ENCODE data around the gene RGP1. TPM values are rescaled to one million over a fixed set of nuclear protein-coding genes. Genes with fewer than 3 reads are reported as not detected.

RGP1 gene
- total RNA-seq, 1 donor from 2014 or later, result 35.7 TPM

GRCh38 chr9:35753466-35753865 is 4.4 kb downstream of the RGP1 start:
- Mint-ChIP-seq H3K27ac (no peak overlapping the region), H3K36me3 (peaks cover 21% of the 10 kb centered on the region), H3K4me1 (ENCODE audit: unreplicated experiment) (no peaks in the 10 kb centered on the region), H3K4me3 (peak overlapping the region; percentile 21), H3K9me3 (no peaks in the 10 kb centered on the region), H3K27me3 (no peaks in the 10 kb centered on the region)
- TF ChIP-seq, protein P1, sequence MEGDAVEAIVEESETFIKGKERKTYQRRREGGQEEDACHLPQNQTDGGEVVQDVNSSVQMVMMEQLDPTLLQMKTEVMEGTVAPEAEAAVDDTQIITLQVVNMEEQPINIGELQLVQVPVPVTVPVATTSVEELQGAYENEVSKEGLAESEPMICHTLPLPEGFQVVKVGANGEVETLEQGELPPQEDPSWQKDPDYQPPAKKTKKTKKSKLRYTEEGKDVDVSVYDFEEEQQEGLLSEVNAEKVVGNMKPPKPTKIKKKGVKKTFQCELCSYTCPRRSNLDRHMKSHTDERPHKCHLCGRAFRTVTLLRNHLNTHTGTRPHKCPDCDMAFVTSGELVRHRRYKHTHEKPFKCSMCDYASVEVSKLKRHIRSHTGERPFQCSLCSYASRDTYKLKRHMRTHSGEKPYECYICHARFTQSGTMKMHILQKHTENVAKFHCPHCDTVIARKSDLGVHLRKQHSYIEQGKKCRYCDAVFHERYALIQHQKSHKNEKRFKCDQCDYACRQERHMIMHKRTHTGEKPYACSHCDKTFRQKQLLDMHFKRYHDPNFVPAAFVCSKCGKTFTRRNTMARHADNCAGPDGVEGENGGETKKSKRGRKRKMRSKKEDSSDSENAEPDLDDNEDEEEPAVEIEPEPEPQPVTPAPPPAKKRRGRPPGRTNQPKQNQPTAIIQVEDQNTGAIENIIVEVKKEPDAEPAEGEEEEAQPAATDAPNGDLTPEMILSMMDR (conservative IDR thresholded peaks at IDR 0.05), result no peak
- DNase-seq (ENCODE audit: extremely low spot score, unreplicated experiment), result no peak

GRCh38 chr9:35754264-35754663 is 5.2 kb downstream of the RGP1 start, which contains the start of gene MSMP:
TSS of gene MSMP (minus strand) at chr9:35754276. CDS start at chr9:35754129, 147 bp downstream.
- Mint-ChIP-seq H3K4me1 (ENCODE audit: unreplicated experiment) (no peaks in the 10 kb centered on the region), H3K27me3 (no peaks in the 10 kb centered on the region), H3K36me3 (peaks cover 21% of the 10 kb centered on the region), H3K9me3 (no peaks in the 10 kb centered on the region), H3K4me3 (peak within 1 kb of the TSS; percentile 21), H3K27ac (no peak within 1 kb of the TSS)
- TF ChIP-seq, protein P1 (conservative IDR thresholded peaks at IDR 0.05), result no peak
- DNase-seq (ENCODE audit: extremely low spot score, unreplicated experiment), result no peak

- no peak for DNase-seq (ENCODE audit: extremely low spot score, unreplicated experiment)
- Mint-ChIP-seq H3K27me3 (no peaks in the 10 kb centered on the region), H3K4me3 (no peak overlapping the region), H3K36me3 (peaks cover 21% of the 10 kb centered on the region), H3K9me3 (no peaks in the 10 kb centered on the region), H3K4me1 (ENCODE audit: unreplicated experiment) (no peaks in the 10 kb centered on the region), H3K27ac (no peak overlapping the region)
- TF ChIP-seq, protein P1 (conservative IDR thresholded peaks at IDR 0.05), result no peak
Measured at GRCh38 chr9:35755071-35755470, 6.0 kb downstream of the RGP1 start.

DNA sequence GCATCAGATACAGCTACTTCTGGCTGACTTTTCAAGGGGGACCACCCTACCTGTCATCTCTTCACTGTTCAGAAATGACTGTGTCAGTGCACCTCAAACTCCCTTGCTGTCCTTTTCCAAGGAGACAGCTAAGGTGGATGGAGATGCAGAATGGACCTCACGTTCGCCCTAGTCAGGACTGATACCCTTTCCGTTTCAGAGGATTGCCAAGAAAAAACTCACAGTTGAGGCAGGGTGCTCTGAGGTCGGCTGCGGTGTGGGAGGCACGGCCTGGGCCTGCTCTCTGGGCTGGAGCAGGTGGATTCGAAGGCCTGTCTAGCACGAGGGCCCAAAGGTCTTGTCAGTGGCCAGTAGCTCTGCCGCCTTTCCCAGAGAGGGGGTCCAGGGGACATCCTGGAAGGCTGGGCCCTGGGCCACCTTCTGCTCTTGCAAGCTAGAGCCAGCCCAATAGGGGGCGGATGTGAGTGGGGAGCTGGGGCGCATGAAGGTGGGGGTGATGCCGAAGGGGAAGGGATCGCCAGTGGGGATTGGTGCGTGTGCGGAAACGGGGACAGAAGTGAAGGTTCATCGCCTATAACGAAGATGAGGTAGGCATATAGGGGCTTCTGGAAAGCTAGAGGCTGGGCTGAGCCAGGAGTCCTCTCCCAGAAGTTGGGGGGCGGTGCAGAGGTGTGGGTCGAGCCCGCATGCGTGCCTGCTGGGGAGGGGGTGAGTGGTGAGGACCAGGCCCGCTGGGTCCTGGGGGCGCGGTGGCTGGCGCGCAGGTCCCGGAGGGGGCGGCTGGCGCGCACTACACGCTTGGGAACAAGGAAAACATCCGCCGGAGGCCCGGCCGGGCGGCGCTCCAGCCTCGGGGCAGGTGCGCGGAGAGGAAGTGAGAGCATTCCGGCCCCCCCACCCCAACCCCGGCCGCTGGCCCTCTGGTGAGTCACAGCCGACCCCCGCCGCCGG is 7.5 kb downstream of the RGP1 start:
- TF ChIP-seq, protein P1 (conservative IDR thresholded peaks at IDR 0.05), result peak; percentile 72
- peak overlapping the region; percentile 95 for H3K4me3 Mint-ChIP-seq
- no peaks in the 10 kb centered on the region for H3K9me3 Mint-ChIP-seq
- no peaks in the 10 kb centered on the region for H3K27me3 Mint-ChIP-seq
- H3K27ac Mint-ChIP-seq, result peak overlapping the region; percentile 93
- no peak for DNase-seq (ENCODE audit: extremely low spot score, unreplicated experiment)
- H3K4me1 Mint-ChIP-seq (ENCODE audit: unreplicated experiment), result peaks cover 11% of the 10 kb centered on the region
- H3K36me3 Mint-ChIP-seq, result peaks cover 25% of the 10 kb centered on the region

DNA sequence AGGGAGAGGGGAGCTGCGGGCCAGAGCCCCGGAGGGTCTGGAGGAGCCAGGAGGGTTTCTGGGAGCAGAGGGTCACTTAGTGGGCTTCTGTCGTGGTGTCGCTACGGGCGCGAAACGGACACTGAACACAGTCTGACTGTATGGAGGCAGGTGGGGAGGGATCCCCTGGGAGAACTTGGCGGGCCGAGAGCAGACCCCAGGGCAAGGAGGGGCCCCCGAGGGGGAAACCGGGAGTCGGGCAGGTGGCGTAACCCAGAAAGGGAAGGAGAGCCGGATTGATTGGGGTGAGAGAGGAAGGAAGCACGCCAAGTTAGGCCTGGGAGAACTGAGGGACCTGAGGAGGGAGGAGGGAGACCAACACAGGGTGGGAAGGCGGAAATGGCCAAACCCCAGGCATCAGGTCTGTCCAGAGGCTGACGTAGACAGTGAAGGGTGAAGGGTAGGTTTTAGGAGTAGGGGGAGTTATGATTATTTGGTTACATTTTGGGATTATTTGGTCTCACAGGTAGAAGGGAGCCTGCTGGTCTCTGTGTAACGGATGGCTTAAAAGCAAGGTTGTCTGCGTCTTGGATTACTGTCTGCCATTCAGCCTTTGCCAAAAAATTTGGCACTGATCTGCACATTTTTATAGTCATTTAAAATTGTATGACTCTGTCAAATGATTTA is 8.3 kb downstream of the RGP1 start:
- DNase-seq (ENCODE audit: extremely low spot score, unreplicated experiment), result no peak
- H3K4me1 Mint-ChIP-seq (ENCODE audit: unreplicated experiment), result peaks cover 11% of the 10 kb centered on the region

More for the DNA sequence above, 8.3 kb downstream of the RGP1 start:
- H3K9me3 Mint-ChIP-seq, result no peaks in the 10 kb centered on the region
- TF ChIP-seq, protein P1 (conservative IDR thresholded peaks at IDR 0.05), result no peak
- H3K4me3 Mint-ChIP-seq, result peak overlapping the region; percentile 95
- no peaks in the 10 kb centered on the region for H3K27me3 Mint-ChIP-seq
- peak overlapping the region; percentile 93 for H3K27ac Mint-ChIP-seq
- peaks cover 21% of the 10 kb centered on the region for H3K36me3 Mint-ChIP-seq
